Peyer's patch (tissue), 4 donors: ENCODE measurements around the gene AFF2. TPM values are rescaled to one million over a fixed set of nuclear protein-coding genes. Genes with fewer than 3 reads are reported as not detected.

ENCODE experiments used
- DNase-seq, 3 donors: peaks; one replicate each; pipeline ENCODE4 v3.0.0-alpha.2; 2017 to 2019
- H3K27ac ChIP-seq, 4 donors: fragments of 200-600 bp; sonication (generic); one replicate each; pipeline ENCODE4 v1.5.1; 2016 to 2019
- H3K27me3 ChIP-seq, 2 donors: fragments of 200-600 bp; sonication (generic); one replicate each; pipeline ENCODE4 v1.5.1; 2019
- H3K36me3 ChIP-seq, 3 donors: fragments of 200-600 bp; sonication (generic); one replicate each; pipeline ENCODE4 v1.5.1; 2016 to 2019
- H3K4me1 ChIP-seq, 4 donors: fragments of 200-600 bp; sonication (generic); one replicate each; pipeline ENCODE4 v1.5.1; 2016 to 2019
- H3K4me3 ChIP-seq, 4 donors: fragments of 200-600 bp; sonication (generic); 1 replicate in 3 of 4; 2 replicates in 1 of 4; pipeline ENCODE4 v1.5.1; 2016 to 2019; ENCODE audit warnings: mild to moderate bottlenecking in 1 of 4
- H3K9me3 ChIP-seq, 4 donors: fragments of 200-600 bp; sonication (generic); one replicate each; pipeline ENCODE4 v1.5.1; 2016 to 2019; ENCODE audit warnings: mild to moderate bottlenecking in 1 of 4
- POLR2A ChIP-seq, 2 donors: fragments of 450-650 bp; IDR thresholded peaks; one replicate each; pipeline ENCODE4 v1.5.1; 2017; ENCODE audit warnings: antibody characterized with exemption in 2 of 2, mild to moderate bottlenecking in 2 of 2, moderate library complexity in 2 of 2
- total RNA-seq, 4 donors: library from RNA; depleted of rRNA; stranded (reverse); fragments of >200 nt; gene quantifications; one replicate each; pipeline ENCODE4 v1.1.0, GENCODE V29; 2016
- TF ChIP-seq, protein P1 (sequence below), 6 experiments: fragments of 450-650 bp in 4 of 6; fragments of 200-600 bp in 2 of 6; sonication (generic) in 1 of 6; IDR thresholded peaks; one replicate each; pipeline ENCODE4 v1.5.1; 2017 to 2019; ENCODE audit warnings: antibody characterized with exemption in 6 of 6, mild to moderate bottlenecking in 3 of 6, moderate library complexity in 1 of 6

AFF2 gene
- total RNA-seq, 4 donors from 2014 or later: 0.18 to 2.5 (median 1.9) TPM; not detected in 1

GRCh38 chrX:148715361-148715760, 214.9 kb downstream of the AFF2 start:
- Histone ChIP-seq H3K27me3 (no peaks in the 10 kb centered on the region), H3K9me3 (no peaks in the 10 kb centered on the region), H3K4me3 (no peak overlapping the region), H3K36me3 (no peaks in the 10 kb centered on the region), H3K4me1 (no peaks in the 10 kb centered on the region), H3K27ac (no peak overlapping the region)
- no peak for TF ChIP-seq POLR2A (IDR thresholded peaks at IDR 0.05)
- TF ChIP-seq, protein P1, sequence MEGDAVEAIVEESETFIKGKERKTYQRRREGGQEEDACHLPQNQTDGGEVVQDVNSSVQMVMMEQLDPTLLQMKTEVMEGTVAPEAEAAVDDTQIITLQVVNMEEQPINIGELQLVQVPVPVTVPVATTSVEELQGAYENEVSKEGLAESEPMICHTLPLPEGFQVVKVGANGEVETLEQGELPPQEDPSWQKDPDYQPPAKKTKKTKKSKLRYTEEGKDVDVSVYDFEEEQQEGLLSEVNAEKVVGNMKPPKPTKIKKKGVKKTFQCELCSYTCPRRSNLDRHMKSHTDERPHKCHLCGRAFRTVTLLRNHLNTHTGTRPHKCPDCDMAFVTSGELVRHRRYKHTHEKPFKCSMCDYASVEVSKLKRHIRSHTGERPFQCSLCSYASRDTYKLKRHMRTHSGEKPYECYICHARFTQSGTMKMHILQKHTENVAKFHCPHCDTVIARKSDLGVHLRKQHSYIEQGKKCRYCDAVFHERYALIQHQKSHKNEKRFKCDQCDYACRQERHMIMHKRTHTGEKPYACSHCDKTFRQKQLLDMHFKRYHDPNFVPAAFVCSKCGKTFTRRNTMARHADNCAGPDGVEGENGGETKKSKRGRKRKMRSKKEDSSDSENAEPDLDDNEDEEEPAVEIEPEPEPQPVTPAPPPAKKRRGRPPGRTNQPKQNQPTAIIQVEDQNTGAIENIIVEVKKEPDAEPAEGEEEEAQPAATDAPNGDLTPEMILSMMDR (IDR thresholded peaks at IDR 0.05): no peak
- no peak for DNase-seq

DNA sequence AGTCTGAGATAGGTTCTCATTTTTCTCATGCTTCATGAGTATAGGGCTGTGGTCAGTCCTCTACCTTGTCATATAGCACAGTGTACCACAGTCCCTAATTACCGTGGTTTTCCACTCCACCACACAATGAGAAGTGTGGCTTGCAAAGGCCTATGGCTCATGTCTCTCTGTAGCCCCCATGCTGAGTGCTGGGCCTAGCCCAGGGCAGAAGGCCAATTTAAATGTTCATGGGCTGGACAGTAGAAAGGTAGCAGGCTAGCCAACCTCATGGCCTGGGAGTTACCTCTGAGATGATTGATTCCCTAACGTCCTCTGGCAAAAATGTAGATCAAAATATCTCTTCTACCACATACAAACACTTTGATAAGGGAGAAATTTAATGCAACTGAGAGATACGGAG, 222.5 kb downstream of the AFF2 start:
- Histone ChIP-seq H3K27ac (no peak overlapping the region), H3K36me3 (no peaks in the 10 kb centered on the region), H3K4me1 (no peaks in the 10 kb centered on the region), H3K27me3 (no peaks in the 10 kb centered on the region), H3K4me3 (no peak overlapping the region), H3K9me3 (no peaks in the 10 kb centered on the region)
- no peak for DNase-seq
- no peak for TF ChIP-seq POLR2A (IDR thresholded peaks at IDR 0.05)
- TF ChIP-seq, protein P1 (IDR thresholded peaks at IDR 0.05): no peak

DNA sequence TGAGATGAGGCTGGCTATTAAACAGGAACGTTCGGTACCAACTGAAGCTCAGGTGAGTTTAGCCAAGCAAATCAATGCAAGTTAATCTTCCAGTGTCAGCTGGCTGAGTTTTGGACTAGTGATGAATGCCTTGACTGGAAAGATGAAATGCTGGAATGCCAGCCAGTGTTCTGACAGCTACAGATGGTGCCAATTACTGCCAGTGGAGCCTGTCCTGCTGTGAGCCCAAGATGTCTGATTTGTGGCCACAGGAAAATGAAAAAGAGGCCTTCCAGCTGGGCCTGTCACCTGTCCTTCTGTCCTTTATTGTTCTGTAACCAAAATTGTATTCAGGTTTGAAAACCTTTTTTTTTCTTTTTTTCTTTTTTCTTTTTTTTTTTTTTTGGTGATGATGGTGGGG, 223.1 kb downstream of the AFF2 start:
- DNase-seq: no peak

GRCh38 chrX:148728901-148729300, 228.5 kb downstream of the AFF2 start:
- H3K4me1 ChIP-seq: no peaks in the 10 kb centered on the region
- H3K27ac ChIP-seq: no peak overlapping the region
- no peaks in the 10 kb centered on the region for H3K9me3 ChIP-seq
- no peak overlapping the region for H3K4me3 ChIP-seq
- TF ChIP-seq, protein P1 (IDR thresholded peaks at IDR 0.05): no peak
- TF ChIP-seq POLR2A (IDR thresholded peaks at IDR 0.05): no peak
- no peaks in the 10 kb centered on the region for H3K36me3 ChIP-seq
- H3K27me3 ChIP-seq: no peaks in the 10 kb centered on the region
- no peak for DNase-seq

More for the DNA sequence above, 223.1 kb downstream of the AFF2 start:
- no peaks in the 10 kb centered on the region for H3K4me1 ChIP-seq
- H3K9me3 ChIP-seq: no peaks in the 10 kb centered on the region
- H3K27ac ChIP-seq: no peak overlapping the region
- no peak for TF ChIP-seq POLR2A (IDR thresholded peaks at IDR 0.05)
- TF ChIP-seq, protein P1 (IDR thresholded peaks at IDR 0.05): no peak
- H3K4me3 ChIP-seq: no peak overlapping the region
- no peaks in the 10 kb centered on the region for H3K27me3 ChIP-seq
- H3K36me3 ChIP-seq: no peaks in the 10 kb centered on the region

DNA sequence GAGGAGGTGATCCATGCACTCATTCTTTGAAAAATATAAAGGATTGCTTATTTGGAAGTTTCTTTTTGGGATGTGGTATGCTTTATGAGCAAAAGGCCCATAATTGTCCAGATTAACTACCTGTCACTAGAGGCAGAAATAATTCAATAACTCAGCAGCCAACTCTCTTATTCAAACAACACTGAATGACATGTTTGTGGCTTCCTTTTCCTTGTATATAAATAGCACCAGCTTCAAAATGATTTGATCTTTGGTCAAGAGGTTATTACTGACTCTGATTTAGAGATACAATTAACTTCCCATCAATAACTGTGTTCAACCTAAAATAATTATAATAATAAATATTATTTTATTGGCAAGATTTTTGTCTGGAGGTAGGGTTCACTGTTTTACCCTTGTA, 232.3 kb downstream of the AFF2 start:
- no peaks in the 10 kb centered on the region for H3K27me3 ChIP-seq
- no peak for DNase-seq
- no peak overlapping the region for H3K27ac ChIP-seq
- TF ChIP-seq POLR2A (IDR thresholded peaks at IDR 0.05): no peak
- TF ChIP-seq, protein P1 (IDR thresholded peaks at IDR 0.05): no peak
- no peaks in the 10 kb centered on the region for H3K4me1 ChIP-seq
- no peaks in the 10 kb centered on the region for H3K36me3 ChIP-seq
- no peaks in the 10 kb centered on the region for H3K9me3 ChIP-seq
- no peak overlapping the region for H3K4me3 ChIP-seq

GRCh38 chrX:148741441-148741840, 241.0 kb downstream of the AFF2 start:
- no peak overlapping the region for H3K27ac ChIP-seq
- no peak for DNase-seq
- no peaks in the 10 kb centered on the region for H3K9me3 ChIP-seq
- TF ChIP-seq, protein P1 (IDR thresholded peaks at IDR 0.05): no peak
- no peak for TF ChIP-seq POLR2A (IDR thresholded peaks at IDR 0.05)
- no peaks in the 10 kb centered on the region for H3K27me3 ChIP-seq
- H3K4me3 ChIP-seq: no peak overlapping the region
- H3K4me1 ChIP-seq: no peaks in the 10 kb centered on the region
- no peaks in the 10 kb centered on the region for H3K36me3 ChIP-seq
